GM12891 (cell line): ENCODE data around the gene WIZ.
A peak's percentile ranks its signal among the peaks of the same experiment; 100 is the strongest.

Experiments
- PAX5 ChIP-seq: IDR thresholded peaks from 2 replicates; pipeline ENCODE4 v1.6.1; 2011; ENCODE audit warnings: low read length, moderate library complexity, mild to moderate bottlenecking; ENCODE audit not compliant: insufficient read depth, severe bottlenecking
- POLR2A ChIP-seq: IDR thresholded peaks from 2 replicates; pipeline ENCODE4 v1.6.1; 2011; ENCODE audit warnings: low read depth, low read length, control low read depth
- POLR2AphosphoS5 ChIP-seq: IDR thresholded peaks from 2 replicates; pipeline ENCODE4 v1.6.1; 2011; ENCODE audit warnings: low read depth, low read length, control low read depth
- POU2F2 ChIP-seq: IDR thresholded peaks from 2 replicates; pipeline ENCODE4 v1.6.1; 2011; ENCODE audit warnings: low read depth, mild to moderate bottlenecking, control low read depth, low read length, moderate library complexity
- SPI1 ChIP-seq: IDR thresholded peaks from 2 replicates; pipeline ENCODE4 v1.6.1; 2011; ENCODE audit warnings: low read depth, low read length, control low read depth
- TAF1 ChIP-seq: IDR thresholded peaks from 2 replicates; pipeline ENCODE4 v1.6.1; 2011; ENCODE audit warnings: low read depth, low read length, control low read depth

- TF ChIP-seq TAF1 (no peak), POLR2A (no peak), POLR2AphosphoS5 (peak; percentile 31; the same call in 1 of the 2 replicates), POU2F2 (0 out of 2 replicates have a peak, but pooled peaks have one; percentile 24), SPI1 (no peak), PAX5 (no peak)
Observed at GRCh38 chr19:15449620-15450527, at the start of gene WIZ.
